ENCODE data around the gene NTN3. TPM values are rescaled to one million over a fixed set of nuclear protein-coding genes. Genes with fewer than 3 reads are reported as not detected.

NTN3 gene
- total and polyA plus RNA-seq, 3 donors from 2014 or later: 1.1 to 1.7 TPM; not detected in 1

- 94% methylated on average over 6 to 21 of the region's 23 CpGs for WGBS, 2 donors
- Histone ChIP-seq H3K4me1 (peaks cover 14% of the 10 kb centered on the region), H3K27me3 (no peaks in the 10 kb centered on the region), H3K9me3 (no peaks in the 10 kb centered on the region), H3K36me3 (ENCODE audit: low read depth, missing control alignments) (no peaks in the 10 kb centered on the region), H3K27ac (no peak overlapping the region), H3K4me3 (no peak overlapping the region)
- no peak for TF ChIP-seq CTCF (IDR thresholded peaks at IDR 0.05)
- no peak for TF ChIP-seq POLR2A (IDR thresholded peaks at IDR 0.05)
- no peak for DNase-seq
- intact Hi-C loops (cut with DNase I; ENCODE audit: low total_unique reads): no loop called here
Measured at GRCh38 chr16:2462031-2462866, 8.8 kb upstream of the NTN3 start.

GRCh38 chr16:2464333-2464732 lies 6.8 kb upstream of the NTN3 start:
- TF ChIP-seq POLR2A (IDR thresholded peaks at IDR 0.05) (no peak), CTCF (IDR thresholded peaks at IDR 0.05) (no peak)
- no peaks in the 10 kb centered on the region for H3K9me3 ChIP-seq
- peaks cover 20% of the 10 kb centered on the region for H3K4me1 ChIP-seq
- H3K27me3 ChIP-seq: no peaks in the 10 kb centered on the region
- no peak overlapping the region for H3K4me3 ChIP-seq
- 63 to 84% methylated on average over 2 to 12 of the region's 12 CpGs for WGBS, 2 donors
- DNase-seq: no peak
- intact Hi-C loops (cut with DNase I; ENCODE audit: low total_unique reads): no loop called here
- H3K36me3 ChIP-seq (ENCODE audit: low read depth, missing control alignments): no peaks in the 10 kb centered on the region
- H3K27ac ChIP-seq: no peak overlapping the region

- DNase-seq: no peak
- no peaks in the 10 kb centered on the region for H3K27me3 ChIP-seq
- H3K27ac ChIP-seq: no peak overlapping the region
- TF ChIP-seq POLR2A (IDR thresholded peaks at IDR 0.05) (no peak), CTCF (IDR thresholded peaks at IDR 0.05) (no peak)
- H3K4me3 ChIP-seq: no peak overlapping the region
- no peaks in the 10 kb centered on the region for H3K36me3 ChIP-seq (ENCODE audit: low read depth, missing control alignments)
- intact Hi-C loops (cut with DNase I; ENCODE audit: low total_unique reads): no loop called here
- H3K9me3 ChIP-seq: no peaks in the 10 kb centered on the region
- H3K4me1 ChIP-seq: peaks cover 22% of the 10 kb centered on the region
- WGBS, 2 donors: 87 to 88% methylated on average over 8 to 12 of the region's 12 CpGs
Measured at GRCh38 chr16:2465653-2466415, 5.3 kb upstream of the NTN3 start.

- TF ChIP-seq POLR2A (IDR thresholded peaks at IDR 0.05) (no peak), CTCF (IDR thresholded peaks at IDR 0.05) (no peak)
- H3K4me3 ChIP-seq: no peak overlapping the region
- no peak overlapping the region for H3K27ac ChIP-seq
- no peaks in the 10 kb centered on the region for H3K27me3 ChIP-seq
- no peaks in the 10 kb centered on the region for H3K9me3 ChIP-seq
- intact Hi-C loops (cut with DNase I; ENCODE audit: low total_unique reads): no loop called here
- 86 to 97% methylated on average over 9 to 29 of the region's 29 CpGs for WGBS, 2 donors
- no peak for DNase-seq
- peaks cover 29% of the 10 kb centered on the region for H3K4me1 ChIP-seq
- H3K36me3 ChIP-seq (ENCODE audit: low read depth, missing control alignments): no peaks in the 10 kb centered on the region
Measured at GRCh38 chr16:2466667-2467527, 4.2 kb upstream of the NTN3 start.
